Posterior vena cava (tissue), 2 donors: ENCODE measurements around the gene MMP20. TPM values are rescaled to one million over a fixed set of nuclear protein-coding genes. Genes with fewer than 3 reads are reported as not detected.

ENCODE experiments used
- DNase-seq: peaks from one replicate; pipeline ENCODE4 v3.0.0-alpha.2; 2020; ENCODE audit warnings: low spot score
- intact Hi-C, 2 donors: fragments of 100-400 bp; cut with DNase I; formaldehyde crosslinking; loops; one replicate each; pipeline versions ENCODE4 v1.14.1 to v1.14.2; 2022 to 2023
- total RNA-seq, 2 donors: library from RNA; stranded (reverse); fragmentation: NEBNext Ultra II Directional; extraction: Animal tissue kit (Norgen Biotek cat#: 25700); gene quantifications; one replicate each; pipeline ENCODE4 v1.2.1, GENCODE V29; 2021
- donor health status: DM: yes; HTN: yes; CAD: no.
- donor health status: DM: yes; HTN: yes; CAD: no.

MMP20 gene
- total RNA-seq, 2 donors from 2014 or later: not detected

DNA sequence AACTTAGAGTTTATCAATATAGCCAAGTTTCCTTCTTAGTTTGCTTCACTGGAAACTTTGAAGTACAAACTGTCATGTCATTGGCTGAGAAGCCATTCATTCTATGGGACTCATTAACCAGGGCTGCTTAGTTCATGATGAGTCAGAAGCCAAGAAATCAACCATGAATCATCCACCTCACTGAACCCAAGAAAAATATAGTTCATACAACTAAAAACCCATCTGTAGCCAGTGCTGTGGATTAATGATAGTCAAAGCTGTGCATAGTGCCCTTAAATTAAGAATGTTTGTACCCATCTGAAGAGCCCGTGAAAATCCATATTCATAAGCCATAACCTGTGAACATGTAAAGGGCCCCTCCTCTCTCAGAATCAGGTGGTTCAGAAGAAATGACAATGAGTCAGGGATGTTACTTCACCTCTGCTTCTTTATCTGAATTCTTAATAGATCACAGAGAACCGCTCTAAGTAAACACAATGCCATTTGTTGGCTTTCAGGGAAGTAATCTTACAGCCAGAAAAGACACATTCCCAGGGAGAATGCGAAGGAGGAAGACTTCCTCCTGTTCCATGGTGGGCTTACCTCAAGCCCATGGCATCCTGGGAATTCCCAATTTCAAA lies 25.4 kb downstream of the MMP20 start:
- intact Hi-C loops: no loop called here
- no peak for DNase-seq

DNA sequence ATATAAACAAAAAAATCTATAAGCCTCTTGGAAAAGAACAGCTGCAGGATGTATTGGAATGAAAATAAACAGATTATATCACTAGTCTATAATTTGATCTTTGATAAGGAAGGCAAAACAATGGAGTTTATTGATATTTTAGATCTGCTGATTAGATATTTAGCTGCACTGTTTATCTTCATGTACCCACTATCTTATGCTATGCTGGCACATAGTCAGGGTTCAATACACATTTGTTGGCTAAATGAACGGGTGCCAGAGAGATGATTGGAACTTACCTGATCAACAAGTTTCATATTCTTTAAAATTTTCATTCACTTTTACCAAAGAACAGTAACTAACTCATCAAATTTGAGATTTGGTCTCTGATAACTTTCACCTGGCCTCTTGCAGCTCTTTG lies 26.9 kb downstream of the MMP20 start:
- intact Hi-C loops: no loop called here
- DNase-seq: no peak

DNA sequence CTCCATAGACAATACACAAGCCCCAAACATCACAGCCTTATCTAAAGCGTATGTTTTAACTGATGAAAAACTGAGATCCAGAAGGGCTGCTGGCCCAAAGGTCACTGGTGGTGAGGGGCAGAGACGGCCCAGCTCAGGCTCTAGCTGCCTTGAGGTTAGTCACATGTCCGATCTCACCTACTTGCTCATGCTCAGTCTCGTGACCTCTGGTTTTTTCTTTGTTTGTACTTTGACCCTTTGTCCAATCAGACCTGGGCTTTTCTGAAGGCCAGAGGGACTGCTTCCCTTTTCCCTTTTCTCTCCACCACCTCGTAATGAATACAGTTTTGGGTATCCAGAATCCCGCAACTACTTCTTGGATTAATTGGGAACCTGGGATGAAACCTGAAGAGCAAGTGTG lies 28.6 kb downstream of the MMP20 start:
- intact Hi-C loops: no loop called here
- DNase-seq: no peak

DNA sequence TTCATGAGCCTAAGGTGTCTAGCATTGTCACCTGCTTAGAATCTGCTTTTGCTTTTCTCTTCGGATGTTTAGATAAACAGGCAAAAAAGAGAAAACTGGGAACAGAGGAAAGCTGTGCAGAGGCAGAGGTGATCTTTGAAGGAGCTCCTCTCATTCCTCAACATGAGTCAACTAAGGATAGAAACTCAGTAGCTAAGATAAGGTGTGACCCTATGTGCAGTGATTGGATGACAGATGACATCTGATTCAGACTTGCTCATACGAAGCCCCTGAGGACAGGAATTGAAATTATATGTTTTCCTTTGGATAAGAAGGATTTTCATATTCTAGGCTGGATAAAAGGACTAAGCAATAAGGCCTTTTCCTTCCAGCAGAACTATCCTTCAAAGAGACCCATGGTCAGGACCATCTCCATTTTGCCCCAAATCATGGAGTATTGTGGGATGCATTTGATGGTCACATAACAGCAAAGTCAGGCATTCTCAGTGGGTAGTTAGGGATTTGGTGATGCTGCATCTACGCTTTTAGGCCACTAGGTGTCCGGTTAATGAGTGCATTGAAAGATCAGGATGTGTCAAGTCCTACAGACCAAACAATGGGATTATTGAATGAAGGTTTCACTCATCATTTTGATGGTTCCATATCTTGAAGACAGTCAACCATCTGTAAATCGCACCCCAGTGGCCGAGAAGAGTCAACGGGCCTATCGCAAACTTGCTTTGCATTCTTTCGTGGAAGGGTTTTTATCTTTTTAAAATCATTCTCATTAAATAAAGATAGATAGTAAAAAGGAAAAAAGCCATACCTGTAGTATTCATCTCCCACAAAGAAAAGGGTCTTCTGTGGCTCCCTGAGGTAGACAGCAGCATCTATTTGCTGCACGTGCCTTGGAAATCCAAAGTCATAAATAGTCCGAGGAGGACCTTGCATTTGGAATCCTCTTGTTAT lies 32.2 kb downstream of the MMP20 start:
- intact Hi-C loops: no loop called here
- DNase-seq: no peak

DNA sequence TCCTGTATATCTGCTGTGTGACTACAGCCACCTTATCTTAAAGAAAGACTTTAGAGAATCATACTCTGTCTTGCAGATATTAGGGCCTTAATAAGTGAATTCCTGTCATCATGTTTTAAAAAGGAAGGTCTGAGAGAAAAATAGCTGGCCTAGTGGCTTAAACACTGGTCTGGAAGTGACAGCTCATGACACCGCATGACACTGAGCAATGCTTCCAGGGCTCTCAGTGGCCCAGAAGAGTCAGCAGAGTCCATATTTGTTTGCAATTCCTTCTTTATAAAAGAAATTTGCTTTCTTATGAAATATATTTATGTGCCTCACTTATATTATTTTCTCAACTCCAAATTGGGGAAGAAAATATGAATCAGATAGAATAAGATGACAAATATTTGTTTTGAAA lies 33.0 kb downstream of the MMP20 start:
- intact Hi-C loops: no loop called here
- no peak for DNase-seq

DNA sequence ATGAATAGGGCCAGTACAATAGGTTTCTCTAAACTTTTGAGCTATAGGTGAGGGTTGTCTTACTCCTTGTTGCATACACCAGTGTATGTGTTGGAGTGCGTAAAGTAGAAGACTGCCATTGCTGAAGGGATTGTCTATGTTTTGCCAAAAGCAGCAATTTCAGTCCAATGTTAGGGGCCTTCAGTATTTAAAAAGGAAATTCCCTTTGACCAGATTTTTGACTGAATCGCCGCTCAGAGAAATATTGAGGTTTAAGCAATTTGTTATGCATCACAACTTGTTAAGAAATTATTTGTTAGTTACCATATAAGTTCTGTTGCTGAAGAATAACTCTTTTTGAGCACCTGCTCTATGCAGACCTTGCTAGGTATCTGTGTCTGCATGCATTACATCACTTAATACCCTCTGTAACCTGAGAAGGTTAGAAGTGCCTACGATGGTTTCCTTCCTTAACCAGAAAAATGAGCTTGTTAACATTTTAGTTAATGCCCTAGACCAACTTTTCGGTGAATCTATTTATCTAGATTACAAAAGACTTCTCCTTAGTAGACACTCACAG lies 33.9 kb downstream of the MMP20 start:
- intact Hi-C loops: no loop called here
- no peak for DNase-seq

DNA sequence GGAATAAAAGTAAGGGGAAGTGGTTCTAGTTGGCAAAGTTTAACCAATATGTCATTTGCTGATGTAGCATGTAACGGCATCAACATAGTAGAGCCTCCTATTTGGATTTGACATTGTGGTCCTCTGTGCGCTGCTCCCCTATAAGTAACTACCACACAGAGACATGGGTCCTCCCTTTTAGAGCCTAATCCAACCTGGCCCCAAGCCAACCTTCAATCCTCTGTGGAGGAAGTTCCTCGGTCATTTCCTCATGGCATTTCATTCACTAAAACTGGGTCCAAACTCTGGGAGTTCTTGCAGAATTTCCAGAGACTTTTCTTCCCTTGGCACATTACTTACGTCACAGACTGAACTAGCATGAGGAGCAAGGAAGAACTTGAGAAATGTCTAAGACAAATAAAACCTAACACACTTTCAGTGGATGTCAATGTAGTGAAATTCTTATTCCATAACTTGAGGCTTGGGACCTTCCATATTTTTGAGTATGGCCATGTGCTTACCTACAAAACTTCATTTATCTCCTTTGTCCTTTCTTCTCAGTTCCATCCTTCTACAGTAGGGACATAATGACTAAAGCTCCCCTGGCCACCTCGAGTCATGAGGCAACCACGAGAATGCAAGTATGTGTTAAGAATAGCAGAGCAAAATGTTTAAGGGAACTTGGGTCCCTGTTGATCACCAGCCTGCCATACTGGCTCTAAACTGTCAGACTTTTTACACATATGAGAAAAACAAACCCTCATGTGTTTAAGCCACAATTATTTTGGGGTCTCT lies 34.7 kb downstream of the MMP20 start:
- no peak for DNase-seq
- intact Hi-C loops: no loop called here

DNA sequence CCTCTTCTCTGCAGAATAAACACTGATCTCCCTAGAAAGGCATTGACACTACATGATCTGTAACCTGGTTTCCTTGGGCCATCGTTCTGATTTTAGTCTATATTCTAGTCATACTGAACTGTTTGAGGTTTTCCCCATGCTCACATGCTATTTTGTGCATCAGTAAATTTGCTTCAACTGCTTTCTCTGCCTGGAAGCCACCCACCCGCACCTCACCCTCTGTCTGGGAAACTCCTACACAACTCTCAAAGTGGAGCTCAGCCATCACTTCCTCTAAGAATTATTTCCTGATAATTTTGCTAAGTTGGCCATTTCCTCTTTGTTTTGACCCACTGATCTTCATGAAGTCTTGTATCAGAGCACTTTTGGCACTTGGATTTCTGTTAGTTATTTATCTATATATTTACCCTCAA lies 36.1 kb downstream of the MMP20 start:
- intact Hi-C loops: no loop called here

DNA sequence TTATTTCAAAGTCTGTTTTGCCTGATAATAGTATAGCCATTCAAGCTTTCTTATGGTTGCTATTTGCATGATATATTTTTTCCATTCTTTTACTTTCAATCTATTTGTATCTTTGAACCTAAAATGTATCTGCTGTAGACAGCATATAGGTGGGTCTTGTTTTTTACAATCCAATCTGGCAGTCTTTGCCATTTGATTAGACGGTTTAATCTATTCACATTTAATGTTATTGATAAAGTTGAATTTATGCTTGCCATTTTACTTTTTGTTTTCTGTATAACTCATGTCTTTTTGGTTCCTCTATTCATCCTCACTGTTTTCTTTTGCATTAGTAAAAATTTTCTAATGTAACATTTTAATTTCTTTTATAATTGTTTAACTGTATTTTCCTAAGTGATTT lies 37.4 kb downstream of the MMP20 start:
- no peak for DNase-seq
- intact Hi-C loops: no loop called here

More for the DNA sequence above, 36.1 kb downstream of the MMP20 start:
- no peak for DNase-seq

DNA sequence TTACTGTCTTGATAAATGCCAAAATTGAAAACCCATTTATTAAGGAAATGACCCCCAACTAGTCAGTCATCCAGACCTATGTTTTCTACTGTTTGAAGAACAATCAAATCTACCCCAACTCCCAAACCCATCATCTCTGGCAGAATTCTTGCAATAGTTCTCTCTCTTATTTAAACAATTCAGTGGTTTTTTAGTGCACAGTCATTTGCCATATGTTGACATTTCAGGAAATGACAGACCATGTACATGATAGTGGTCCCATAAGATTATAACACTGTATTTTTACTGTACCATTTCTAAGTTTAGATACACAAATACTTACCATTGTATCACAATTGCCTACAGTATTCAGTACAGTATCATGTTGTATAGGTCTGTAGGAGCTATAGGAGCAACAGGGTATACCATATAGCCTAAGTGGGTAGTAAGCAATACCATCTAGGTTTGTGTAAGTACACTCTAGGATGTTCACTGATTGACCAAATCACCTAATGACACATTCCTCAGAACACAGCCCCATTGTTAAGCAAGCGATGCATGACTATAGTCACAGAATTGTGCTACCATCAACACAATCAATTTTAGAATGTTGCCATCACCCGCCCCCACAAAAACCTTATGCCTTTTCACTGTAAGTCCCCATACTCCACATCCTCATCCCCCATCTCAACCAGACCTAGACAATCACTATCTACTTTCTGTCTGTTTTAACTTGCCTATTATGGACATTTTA lies 41.8 kb downstream of the MMP20 start:
- intact Hi-C loops: no loop called here
- DNase-seq: no peak

DNA sequence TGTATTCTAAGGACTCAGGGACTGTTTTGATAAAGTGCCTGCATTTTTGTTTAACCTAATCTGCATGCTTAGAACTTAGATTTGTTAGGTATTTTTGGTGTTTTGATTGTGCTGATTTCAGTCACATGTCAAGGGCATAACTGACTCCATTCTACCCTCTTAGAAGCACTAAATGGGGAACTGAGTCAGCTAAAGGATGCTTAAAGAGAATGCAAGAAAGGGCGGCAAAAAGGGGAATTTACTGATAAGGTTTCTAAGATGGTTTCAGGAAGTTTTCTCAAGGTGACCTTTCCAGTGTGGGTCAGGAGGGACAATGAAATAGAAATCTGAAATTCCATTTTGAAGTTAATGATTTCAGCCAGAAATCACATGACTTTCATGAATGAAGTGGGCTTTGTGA lies 43.0 kb downstream of the MMP20 start:
- intact Hi-C loops: no loop called here
- no peak for DNase-seq

DNA sequence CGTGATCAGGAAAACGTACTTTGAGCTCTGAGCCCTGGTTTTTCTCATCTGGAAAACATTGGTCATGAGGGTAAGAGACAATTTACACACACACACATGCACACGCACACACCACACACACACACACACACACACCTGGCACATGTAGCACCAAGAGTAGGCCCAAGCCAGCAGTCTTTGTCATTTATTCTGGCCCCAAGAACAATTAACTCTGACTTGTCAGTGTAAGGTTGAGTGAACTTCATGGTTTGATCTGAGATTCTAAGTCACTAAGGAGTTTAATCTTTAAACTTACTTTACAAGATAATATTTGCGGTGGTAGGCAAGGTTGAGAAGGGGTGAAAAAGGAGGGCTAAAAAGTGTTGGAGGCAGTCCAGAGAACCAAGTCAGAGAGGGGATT lies 44.1 kb downstream of the MMP20 start:
- intact Hi-C loops: no loop called here
- no peak for DNase-seq

DNA sequence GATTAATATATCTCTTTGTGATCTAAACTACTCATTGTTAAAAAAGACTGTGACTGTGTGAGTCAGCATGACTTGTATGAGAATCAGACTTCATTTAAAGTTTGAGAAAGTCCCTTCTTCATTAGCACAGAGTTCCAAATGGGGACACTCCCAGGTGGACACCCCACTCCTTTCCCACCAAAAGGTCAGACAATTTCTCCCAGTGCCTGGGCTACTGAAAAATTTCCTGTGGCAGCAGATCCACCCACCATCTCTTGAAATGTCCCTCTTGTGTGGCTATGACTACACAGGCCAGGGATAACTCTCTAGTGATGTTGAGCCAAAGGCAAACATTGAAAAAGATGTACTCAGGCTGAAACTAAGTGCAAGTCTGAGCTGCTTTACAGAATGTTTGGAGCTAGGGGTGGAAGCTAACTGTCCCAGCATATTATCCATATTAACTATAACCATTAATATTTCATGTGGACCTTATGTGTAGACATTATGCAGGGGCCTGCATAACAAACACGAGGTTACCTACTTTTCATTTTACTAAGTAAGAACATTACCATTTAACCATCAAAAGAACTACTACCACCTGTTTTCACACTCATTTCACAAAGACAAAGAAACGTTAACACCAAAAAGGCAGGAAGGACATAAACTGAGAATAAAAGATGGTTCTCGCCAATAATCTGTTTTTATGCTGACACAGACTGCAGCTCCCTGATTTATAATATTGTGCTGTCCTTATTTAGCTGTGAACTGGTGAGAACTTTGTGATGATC lies 44.8 kb downstream of the MMP20 start:
- intact Hi-C loops: no loop called here
- no peak for DNase-seq

DNA sequence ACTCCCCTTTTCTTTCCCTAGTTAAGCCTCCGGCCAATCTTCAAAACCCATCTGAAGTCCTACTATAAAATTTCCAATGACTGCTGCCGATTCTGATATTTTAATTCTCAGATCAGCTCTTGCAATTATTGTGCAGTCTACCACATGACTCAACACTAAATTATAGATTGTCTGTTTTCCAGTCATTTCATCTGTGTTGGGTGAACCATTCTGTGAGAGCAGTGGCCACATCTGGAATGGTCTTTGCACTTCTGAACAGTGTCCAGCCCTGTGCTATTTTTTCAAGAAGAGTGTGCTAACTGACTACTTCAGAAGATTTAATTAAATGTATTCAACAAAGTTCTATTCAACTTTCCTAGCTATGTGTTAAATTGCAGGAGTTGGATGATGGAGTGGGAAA lies 47.4 kb downstream of the MMP20 start:
- intact Hi-C loops: no loop called here
- DNase-seq: no peak

DNA sequence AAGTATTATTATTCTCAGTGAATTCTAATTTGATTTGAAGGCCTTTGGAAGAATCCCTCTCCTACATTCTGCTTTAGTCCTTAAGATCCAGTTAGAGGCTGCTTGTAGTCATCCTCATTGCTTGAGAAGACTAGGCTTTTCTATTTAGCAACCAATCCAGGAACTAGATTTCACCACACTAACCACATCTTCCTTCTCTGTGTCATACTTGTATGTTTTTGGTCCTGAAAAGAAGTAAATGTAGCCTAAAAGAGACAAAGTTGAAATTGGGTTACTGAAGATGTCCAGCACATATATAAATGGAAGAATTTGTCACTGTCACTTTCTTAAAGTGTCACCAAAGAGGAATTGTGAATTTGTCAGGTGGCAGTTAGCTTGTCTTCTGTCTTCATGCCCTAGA lies 48.0 kb downstream of the MMP20 start:
- DNase-seq: no peak

DNA sequence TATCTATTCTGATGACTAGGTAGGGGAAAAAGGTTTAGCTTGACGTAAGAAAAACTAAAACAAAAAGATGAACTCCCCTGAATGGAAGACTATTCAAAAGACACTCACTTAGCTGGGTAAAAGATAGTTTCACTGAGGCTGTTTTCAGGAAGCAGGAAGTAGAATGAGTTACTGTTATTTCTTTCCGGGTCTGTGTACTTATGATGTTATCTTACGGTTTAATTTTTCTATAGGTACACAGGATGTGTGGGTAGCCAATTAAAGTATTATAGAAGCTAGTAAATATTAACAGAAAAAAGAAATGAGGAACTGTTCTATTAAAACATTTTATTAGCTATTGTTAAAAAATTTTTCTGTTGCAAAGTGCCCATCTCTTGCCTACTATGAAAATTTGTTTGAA lies 48.8 kb downstream of the MMP20 start:
- no peak for DNase-seq
- intact Hi-C loops: no loop called here

More for the DNA sequence above, 48.0 kb downstream of the MMP20 start:
- intact Hi-C loops: no loop called here

DNA sequence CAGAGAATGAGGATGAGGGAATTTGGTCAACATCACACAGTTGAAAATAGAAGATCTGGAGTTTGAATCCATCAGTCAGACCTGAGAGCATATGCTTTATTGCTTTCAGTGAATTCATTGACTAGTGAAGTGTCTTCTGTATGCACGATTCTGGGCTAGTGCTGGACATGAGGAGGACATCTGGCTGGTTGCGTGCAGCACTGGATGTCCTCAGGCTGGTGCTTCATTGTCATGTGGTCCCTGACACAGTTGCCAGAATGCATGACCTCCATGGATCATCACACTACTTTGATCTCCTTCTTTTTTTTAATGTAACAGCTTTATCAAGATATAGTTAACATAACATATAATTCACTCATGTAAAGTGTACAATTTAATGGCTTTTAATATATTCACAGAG lies 50.1 kb downstream of the MMP20 start:
- DNase-seq: no peak
- intact Hi-C loops: no loop called here

DNA sequence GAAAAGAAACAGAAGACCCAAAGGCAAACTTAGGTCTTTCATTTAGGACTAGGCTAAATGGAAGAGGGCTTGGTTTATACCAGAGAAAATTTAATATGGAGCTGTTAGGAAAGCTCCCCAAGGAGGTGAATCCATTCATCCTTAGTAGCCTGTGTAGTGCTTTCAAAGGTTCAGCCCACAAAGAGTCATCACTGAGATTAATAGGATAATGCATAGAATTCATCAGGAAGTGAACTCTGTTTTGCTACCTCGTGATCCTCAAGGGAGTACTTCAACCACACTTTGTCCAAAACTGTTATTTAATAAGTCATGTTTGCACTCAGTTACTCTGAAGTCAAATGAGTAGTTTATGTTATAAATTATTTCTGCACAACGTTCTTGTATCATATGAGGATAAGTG lies 51.3 kb downstream of the MMP20 start:
- intact Hi-C loops: no loop called here
- DNase-seq: no peak
